IMR-90 (cell line): Measurements from ENCODE around the gene AKAP6. TPM values are rescaled to one million over a fixed set of nuclear protein-coding genes. Genes with fewer than 3 reads are reported as not detected.

Source experiments
- ATAC-seq: fragments of 200-7000 bp; cut with Tn5 transposase; 2 replicates; pipeline ENCODE4 v1.9.1; 2020; ENCODE audit warnings: low read depth, mild to moderate bottlenecking, moderate library complexity
- BruUV-seq: library from RNA; stranded (reverse); fragments of 400-500 nt; replicated peaks from 2 replicates; lab custom pipeline; 2021; lab: Mats Ljungman, UMichigan
- CTCF ChIA-PET: fragments of 300-600 bp; formaldehyde crosslinking; extraction: SDS; loops from one replicate; lab custom pipeline; 2021; ENCODE audit warnings: antibody characterized with exemption; lab: Yijun Ruan, JAX
- POLR2A ChIA-PET: fragments of 300-600 bp; sonication (Branson Sonifier 250); formaldehyde crosslinking; loops from one replicate; lab custom pipeline; 2022; ENCODE audit warnings: antibody characterized with exemption; ENCODE audit not compliant: unreplicated experiment; lab: Charles Lee
- DNase-seq: peaks from one replicate; pipeline ENCODE4 v3.0.0; 2013
- H2AFZ ChIP-seq: replicated peaks from 2 replicates; pipeline ENCODE3; 2013; ENCODE audit warnings: low read length, mild to moderate bottlenecking; ENCODE audit not compliant: poor library complexity
- H2AK5ac ChIP-seq: 2 replicates; pipeline ENCODE4 v1.6.1; 2013; ENCODE audit warnings: low read depth, low read length, inconsistent platforms
- H2AK9ac ChIP-seq: replicated peaks from 2 replicates; pipeline ENCODE3; 2013; ENCODE audit warnings: mild to moderate bottlenecking, low read depth, low read length, moderate library complexity; ENCODE audit not compliant: poor library complexity
- H2BK120ac ChIP-seq: 2 replicates; pipeline ENCODE4 v1.6.1; 2013; ENCODE audit warnings: low read depth, low read length, inconsistent platforms
- H2BK15ac ChIP-seq: 3 replicates; pipeline ENCODE4 v1.6.1; 2013; ENCODE audit warnings: low read depth, low read length, inconsistent platforms
- H2BK20ac ChIP-seq: 2 replicates; pipeline ENCODE4 v1.6.1; 2013; ENCODE audit warnings: low read depth, mild to moderate bottlenecking, inconsistent platforms, low read length, moderate library complexity
- H2BK5ac ChIP-seq: 2 replicates; pipeline ENCODE4 v1.6.1; 2013; ENCODE audit warnings: mild to moderate bottlenecking, low read depth, low read length, inconsistent platforms; ENCODE audit not compliant: poor library complexity, severe bottlenecking
- H3K14ac ChIP-seq: replicated peaks from 2 replicates; pipeline ENCODE4 v1.6.1; 2013; ENCODE audit warnings: low read depth, low read length, inconsistent platforms
- H3K18ac ChIP-seq: 2 replicates; pipeline ENCODE4 v1.6.1; 2013; ENCODE audit warnings: low read depth, low read length, control low read depth
- H3K23ac ChIP-seq: 2 replicates; pipeline ENCODE4 v1.6.1; 2013; ENCODE audit warnings: low read depth, low read length, inconsistent platforms
- H3K27ac ChIP-seq: 2 replicates; pipeline ENCODE4 v1.5.1; 2013; ENCODE audit warnings: mild to moderate bottlenecking, control low read depth, low read length; ENCODE audit not compliant: insufficient read depth
- H3K27me3 ChIP-seq: 2 replicates; pipeline ENCODE4 v1.6.1; 2013; ENCODE audit warnings: low read length; ENCODE audit not compliant: control insufficient read depth, insufficient read depth
- H3K36me3 ChIP-seq: 2 replicates; pipeline ENCODE4 v1.6.1; 2013; ENCODE audit warnings: low read length, mixed read lengths; ENCODE audit not compliant: control insufficient read depth, insufficient read depth
- H3K4ac ChIP-seq: 2 replicates; pipeline ENCODE4 v1.6.1; 2013; ENCODE audit warnings: low read depth, low read length, inconsistent platforms
- H3K4me1 ChIP-seq: 2 replicates; pipeline ENCODE4 v1.6.1; 2013; ENCODE audit warnings: low read length, mixed read lengths; ENCODE audit not compliant: control insufficient read depth, insufficient read depth
- H3K4me2 ChIP-seq: 2 replicates; pipeline ENCODE4 v1.6.1; 2013; ENCODE audit warnings: low read depth, mild to moderate bottlenecking, control low read depth, low read length, moderate library complexity
- H3K4me3 ChIP-seq: 2 replicates; pipeline ENCODE4 v1.5.1; 2013; ENCODE audit warnings: low read depth, mild to moderate bottlenecking, control low read depth, low read length, moderate library complexity; ENCODE audit not compliant: insufficient read depth
- H3K56ac ChIP-seq: 2 replicates; pipeline ENCODE4 v1.6.1; 2013; ENCODE audit warnings: low read length, inconsistent platforms; ENCODE audit not compliant: insufficient read depth; ENCODE audit errors: extremely low read depth
- H3K79me1 ChIP-seq, 2 experiments: 2 replicates each; pipeline ENCODE4 v1.6.1; 2013; ENCODE audit warnings: low read length in 2 of 2, inconsistent platforms in 1 of 2, low read depth in 1 of 2
- H3K9ac ChIP-seq: 2 replicates; pipeline ENCODE4 v1.6.1; 2013; ENCODE audit warnings: low read depth, low read length, control low read depth
- H3K9me1 ChIP-seq: 2 replicates; pipeline ENCODE4 v1.6.1; 2013; ENCODE audit warnings: low read length, inconsistent platforms; ENCODE audit not compliant: insufficient read depth
- H3K9me3 ChIP-seq: 2 replicates; pipeline ENCODE4 v1.6.1; 2013; ENCODE audit warnings: low read length; ENCODE audit not compliant: control insufficient read depth, insufficient read depth
- H4K20me1 ChIP-seq: 2 replicates; pipeline ENCODE4 v1.6.1; 2013; ENCODE audit warnings: low read length, inconsistent platforms; ENCODE audit not compliant: insufficient read depth
- H4K5ac ChIP-seq: 2 replicates; pipeline ENCODE4 v1.6.1; 2013; ENCODE audit warnings: mild to moderate bottlenecking, low read depth, low read length, control low read depth
- H4K8ac ChIP-seq, 2 experiments: 2 replicates each; pipeline ENCODE4 v1.6.1; 2013; ENCODE audit warnings: low read depth in 2 of 2, low read length in 2 of 2, control low read depth in 1 of 2, inconsistent platforms in 1 of 2
- H4K91ac ChIP-seq: 2 replicates; pipeline ENCODE4 v1.6.1; 2013; ENCODE audit warnings: low read depth, low read length, inconsistent platforms; ENCODE audit not compliant: insufficient read depth
- CEBPB ChIP-seq: IDR thresholded peaks from 2 replicates; pipeline ENCODE4 v1.6.1; 2012; ENCODE audit warnings: low read depth, low read length, improper control_type of control experiment
- MAFK ChIP-seq: IDR thresholded peaks from 2 replicates; pipeline ENCODE4 v1.6.1; 2012; ENCODE audit warnings: low read depth, low read length, improper control_type of control experiment
- MAZ ChIP-seq: IDR thresholded peaks from 2 replicates; pipeline ENCODE4 v1.6.1; 2012; ENCODE audit warnings: low read depth, mild to moderate bottlenecking, low read length, improper control_type of control experiment, moderate library complexity, borderline replicate concordance
- MXI1 ChIP-seq: IDR thresholded peaks from 2 replicates; pipeline ENCODE4 v1.6.1; 2012; ENCODE audit warnings: low read depth, mild to moderate bottlenecking, low read length, moderate library complexity, borderline replicate concordance
- POLR2A ChIP-seq: IDR thresholded peaks from 2 replicates; pipeline ENCODE4 v1.6.1; 2012; ENCODE audit warnings: mild to moderate bottlenecking, low read depth, low read length
- RFX5 ChIP-seq: IDR thresholded peaks from 2 replicates; pipeline ENCODE4 v1.8.0; 2012; ENCODE audit warnings: low read depth, mild to moderate bottlenecking, low read length, moderate library complexity
- SMC3 ChIP-seq: fragments of 150-350 bp; IDR thresholded peaks from 2 replicates; pipeline ENCODE4 v1.6.1; 2016; ENCODE audit warnings: low read depth, mild to moderate bottlenecking, antibody characterized with exemption, low read length, moderate library complexity
- WGBS, 2 experiments: methylation state at CpG; one replicate each; pipeline versions ENCODE4 v1.1.5 to v1.1.7; 2013; ENCODE audit warnings: missing lambda C conversion rate in 2 of 2; ENCODE audit not compliant: insufficient read length in 1 of 2; ENCODE audit errors: extremely low coverage in 2 of 2; 5-methylcytosine and 5-hydroxymethylcytosine counted together
- dilution Hi-C: fragments of 300-500 bp; cut with HindIII; formaldehyde crosslinking; loops from one replicate; pipeline ENCODE4 v1.14.3; 2018; ENCODE audit warnings: low sequenced_read_pairs; ENCODE audit not compliant: unreplicated experiment
- in situ Hi-C: fragments of 300-500 bp; cut with MboI; formaldehyde crosslinking; loops from 3 replicates; pipeline ENCODE4 v1.14.3; 2019; ENCODE audit warnings: low sequenced_read_pairs, inconsistent platforms, mixed read lengths
- intact Hi-C: fragments of 100-400 bp; cut with micrococcal nuclease; formaldehyde crosslinking; loops from 2 replicates; pipeline ENCODE4 v1.10.0; 2022
- polyA plus RNA-seq, 3 experiments: library from polyadenylated mRNA; depleted of rRNA; stranded (reverse); fragments of >200 nt; gene quantifications; 2 replicates each; pipeline ENCODE4 v1.2.3, GENCODE V29; 2012; ENCODE audit warnings: low replicate concordance in 1 of 3
- total RNA-seq: library from RNA; depleted of rRNA; stranded (reverse); fragments of >200 nt; gene quantifications from 2 replicates; pipeline ENCODE4 v1.2.3, GENCODE V29; 2012
- TF ChIP-seq, protein P1 (sequence below): fragments of 150-350 bp; IDR thresholded peaks from 2 replicates; pipeline ENCODE4 v1.6.1; 2017; ENCODE audit warnings: mild to moderate bottlenecking, antibody characterized with exemption, low read length, low read depth
- TF ChIP-seq, protein P2 (sequence below): fragments of 150-350 bp; IDR thresholded peaks from 2 replicates; pipeline ENCODE4 v1.6.1; 2016; ENCODE audit warnings: low read depth, mild to moderate bottlenecking, low read length, moderate library complexity, borderline replicate concordance

Gene AKAP6
- total and polyA plus RNA-seq, 2 of the 4 experiments (the other 2 are of a cell fraction), result 0.22 to 1.6 TPM

GRCh38 chr14:32300136-32300535, 29.0 kb upstream of the AKAP6 start:
- no peak for TF ChIP-seq SMC3
- no peak for TF ChIP-seq MAZ
- TF ChIP-seq, protein P1, sequence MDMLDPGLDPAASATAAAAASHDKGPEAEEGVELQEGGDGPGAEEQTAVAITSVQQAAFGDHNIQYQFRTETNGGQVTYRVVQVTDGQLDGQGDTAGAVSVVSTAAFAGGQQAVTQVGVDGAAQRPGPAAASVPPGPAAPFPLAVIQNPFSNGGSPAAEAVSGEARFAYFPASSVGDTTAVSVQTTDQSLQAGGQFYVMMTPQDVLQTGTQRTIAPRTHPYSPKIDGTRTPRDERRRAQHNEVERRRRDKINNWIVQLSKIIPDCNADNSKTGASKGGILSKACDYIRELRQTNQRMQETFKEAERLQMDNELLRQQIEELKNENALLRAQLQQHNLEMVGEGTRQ, result no peak
- TF ChIP-seq RFX5, result no peak
- no peak for TF ChIP-seq POLR2A
- no peak for TF ChIP-seq CEBPB
- TF ChIP-seq MXI1, result no peak
- TF ChIP-seq MAFK, result no peak
- TF ChIP-seq, protein P2, sequence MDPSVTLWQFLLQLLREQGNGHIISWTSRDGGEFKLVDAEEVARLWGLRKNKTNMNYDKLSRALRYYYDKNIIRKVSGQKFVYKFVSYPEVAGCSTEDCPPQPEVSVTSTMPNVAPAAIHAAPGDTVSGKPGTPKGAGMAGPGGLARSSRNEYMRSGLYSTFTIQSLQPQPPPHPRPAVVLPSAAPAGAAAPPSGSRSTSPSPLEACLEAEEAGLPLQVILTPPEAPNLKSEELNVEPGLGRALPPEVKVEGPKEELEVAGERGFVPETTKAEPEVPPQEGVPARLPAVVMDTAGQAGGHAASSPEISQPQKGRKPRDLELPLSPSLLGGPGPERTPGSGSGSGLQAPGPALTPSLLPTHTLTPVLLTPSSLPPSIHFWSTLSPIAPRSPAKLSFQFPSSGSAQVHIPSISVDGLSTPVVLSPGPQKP, result no peak
- no peak for ATAC-seq
- in situ Hi-C loops, result no loop called here
- Histone ChIP-seq H3K9ac (no peak overlapping the region), H3K4me2 (no peak overlapping the region), H2BK120ac (no peak overlapping the region), H2BK20ac (no peak overlapping the region), H4K91ac (no peak overlapping the region), H3K23ac (no peak overlapping the region), H4K8ac (no peak overlapping the region), H4K20me1 (no peaks in the 10 kb centered on the region), H3K27me3 (peaks cover 6% of the 10 kb centered on the region), H3K14ac (no peak overlapping the region), H3K56ac (no peak overlapping the region), H4K5ac (no peak overlapping the region), H3K4me3 (no peak overlapping the region), H3K4me1 (no peaks in the 10 kb centered on the region), H2AK5ac (no peak overlapping the region), H3K18ac (no peak overlapping the region), H3K27ac (no peak overlapping the region), H3K9me3 (no peaks in the 10 kb centered on the region), H3K4ac (no peak overlapping the region), H3K9me1 (peaks cover 2% of the 10 kb centered on the region; the same call in 1 of the 2 replicates), H2BK5ac (no peak overlapping the region), H2AK9ac (no peak overlapping the region), H2AFZ (peak overlapping the region; percentile 23), H2BK15ac (no peak overlapping the region), H3K79me1 (no peaks in the 10 kb centered on the region), H3K36me3 (no peaks in the 10 kb centered on the region)
- ChIA-PET POLR2A (no interaction called here), CTCF (no interaction called here)
- no peak for DNase-seq
- BruUV-seq, result no TSS peak
- dilution Hi-C loops, result no loop called here
- WGBS, 2 experiments, result no CpG with 5 or more reads among the region's 1 CpG
- intact Hi-C loops, result no loop called here
